GM10847 (cell line): Measurements from ENCODE around the gene KCND3.

Experiments used
- POLR2A ChIP-seq: IDR thresholded peaks from 2 replicates; pipeline ENCODE4 v1.6.1; 2011; ENCODE audit not compliant: insufficient read length; ENCODE audit errors: extremely low read depth

The KCND3 gene

GRCh38 chr1:111888740-111889376 is 100.6 kb downstream of the KCND3 start:
- no peak for TF ChIP-seq POLR2A

GRCh38 chr1:111887875-111888274 is 101.6 kb downstream of the KCND3 start:
- TF ChIP-seq POLR2A, result no peak

GRCh38 chr1:111887385-111887784 is 102.1 kb downstream of the KCND3 start:
- TF ChIP-seq POLR2A, result no peak

- TF ChIP-seq POLR2A, result no peak
These were observed 102.7 kb downstream of the KCND3 start for GRCh38 chr1:111886741-111887140.

GRCh38 chr1:111884772-111885443 is 104.6 kb downstream of the KCND3 start:
- no peak for TF ChIP-seq POLR2A

- no peak for TF ChIP-seq POLR2A
These were observed 106.4 kb downstream of the KCND3 start for GRCh38 chr1:111882986-111883560.

- TF ChIP-seq POLR2A, result no peak
These were observed 106.9 kb downstream of the KCND3 start for GRCh38 chr1:111882559-111882958.

GRCh38 chr1:111880881-111881837 is 108.3 kb downstream of the KCND3 start:
- no peak for TF ChIP-seq POLR2A

GRCh38 chr1:111879081-111879480 is 110.4 kb downstream of the KCND3 start:
- TF ChIP-seq POLR2A, result no peak

- no peak for TF ChIP-seq POLR2A
These were observed 110.8 kb downstream of the KCND3 start for GRCh38 chr1:111878649-111879048.

GRCh38 chr1:111878091-111878490 is 111.4 kb downstream of the KCND3 start:
- no peak for TF ChIP-seq POLR2A

- TF ChIP-seq POLR2A, result no peak
These were observed 112.8 kb downstream of the KCND3 start for GRCh38 chr1:111876631-111877030.

GRCh38 chr1:111875640-111876039 is 113.8 kb downstream of the KCND3 start:
- no peak for TF ChIP-seq POLR2A

GRCh38 chr1:111873460-111874030 is 115.9 kb downstream of the KCND3 start:
- no peak for TF ChIP-seq POLR2A

GRCh38 chr1:111870181-111870580 is 119.3 kb downstream of the KCND3 start:
- no peak for TF ChIP-seq POLR2A

GRCh38 chr1:111867868-111868440 is 121.5 kb downstream of the KCND3 start:
- TF ChIP-seq POLR2A, result no peak
